ENCODE data around the gene EIF3L. TPM values are rescaled to one million over a fixed set of nuclear protein-coding genes. Genes with fewer than 3 reads are reported as not detected.

EIF3L gene
- total RNA-seq, 1 experiment from 2014 or later = 290 TPM

DNA sequence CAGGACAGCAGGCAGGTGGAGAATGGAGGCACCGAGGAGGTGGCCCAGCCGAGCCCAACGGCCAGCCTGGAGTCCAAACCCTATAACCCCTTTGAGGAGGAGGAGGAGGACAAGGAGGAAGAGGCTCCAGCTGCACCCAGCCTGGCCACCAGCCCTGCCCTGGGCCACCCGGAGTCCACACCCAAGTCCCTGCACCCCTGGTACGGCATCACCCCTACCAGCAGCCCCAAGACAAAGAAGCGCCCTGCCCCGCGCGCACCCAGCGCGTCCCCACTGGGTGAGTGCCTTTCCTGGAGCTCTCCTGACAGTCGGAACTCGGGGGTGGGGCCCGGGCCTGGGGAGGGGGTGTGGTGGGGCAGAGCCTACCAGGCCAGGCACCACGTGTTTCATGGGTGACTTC lies 76.5 kb downstream of the EIF3L start:
- no peak for DNase-seq (ENCODE audit: extremely low read depth, low read depth)

DNA sequence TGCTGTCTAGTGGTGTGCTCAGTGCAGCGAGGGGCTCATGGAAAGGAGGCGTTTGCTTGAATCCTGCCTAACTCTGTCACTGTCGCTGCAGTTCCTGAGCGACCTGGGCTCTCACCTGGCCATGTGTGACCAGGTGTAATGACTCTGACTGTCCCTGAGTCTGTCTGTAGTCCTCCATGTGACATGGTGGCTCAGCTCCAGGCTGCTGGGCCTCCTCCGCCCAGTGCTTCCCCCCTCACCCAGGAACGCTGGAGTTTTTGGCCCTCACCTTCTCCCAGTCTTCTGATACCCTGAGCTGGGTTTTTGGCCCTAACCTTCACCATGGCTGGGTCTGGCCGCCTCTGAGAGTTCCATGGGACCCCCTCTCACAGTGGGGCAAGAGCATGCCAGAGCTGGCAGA lies 77.1 kb downstream of the EIF3L start:
- DNase-seq (ENCODE audit: extremely low read depth, low read depth) = no peak

DNA sequence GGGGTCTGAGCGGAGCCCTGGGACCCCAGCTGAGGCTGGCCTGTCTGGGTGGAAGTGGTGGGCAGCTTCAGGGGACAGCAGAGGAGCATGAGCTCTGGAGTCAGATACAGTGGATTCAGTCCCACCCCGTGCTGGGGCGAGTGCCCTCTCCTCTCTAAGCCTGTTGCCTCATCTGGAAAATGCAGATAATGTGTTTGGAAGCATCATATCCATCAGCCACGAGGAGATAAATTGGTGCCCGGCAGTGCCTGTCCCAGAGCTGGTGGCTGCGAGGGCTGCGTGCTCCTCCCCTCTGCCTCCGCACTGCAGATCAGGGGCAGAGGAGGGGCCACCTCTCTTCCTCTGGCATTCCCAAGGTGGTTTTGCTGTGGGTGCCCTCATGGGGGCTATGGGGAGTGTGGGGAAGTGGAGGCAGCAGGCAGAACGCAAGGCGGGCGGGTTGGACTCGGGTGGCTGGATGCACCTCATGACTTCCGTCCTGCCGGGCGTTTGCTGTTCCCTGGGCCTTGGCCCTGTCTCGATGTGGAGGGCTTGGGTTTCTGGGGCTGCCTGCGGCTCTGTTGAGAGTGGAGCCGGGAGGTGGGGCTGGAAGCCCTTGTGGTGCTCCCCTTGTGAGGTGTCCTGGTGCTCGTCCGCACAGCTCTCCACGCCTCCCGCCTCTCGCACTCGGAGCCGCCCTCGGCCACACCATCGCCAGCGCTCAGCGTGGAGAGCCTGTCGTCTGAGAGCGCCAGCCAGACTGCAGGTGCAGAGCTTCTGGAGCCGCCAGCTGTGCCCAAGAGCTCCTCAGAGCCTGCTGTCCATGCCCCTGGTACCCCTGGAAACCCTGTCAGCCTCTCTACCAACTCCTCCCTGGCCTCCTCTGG lies 77.8 kb downstream of the EIF3L start:
- no peak for DNase-seq (ENCODE audit: extremely low read depth, low read depth)

DNA sequence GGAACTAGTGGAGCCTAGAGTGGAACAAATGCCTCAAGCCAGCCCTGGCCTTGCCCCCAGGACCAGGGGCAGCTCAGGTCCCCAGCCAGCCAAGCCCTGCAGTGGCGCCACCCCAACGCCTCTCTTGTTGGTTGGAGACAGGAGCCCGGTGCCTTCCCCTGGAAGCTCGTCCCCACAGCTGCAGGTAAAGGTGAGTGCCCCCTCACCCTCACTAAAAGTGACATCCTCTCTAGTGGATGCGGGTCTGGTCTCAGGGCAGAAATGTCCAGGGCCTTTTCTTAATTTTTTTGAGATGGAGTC lies 78.4 kb downstream of the EIF3L start:
- DNase-seq (ENCODE audit: extremely low read depth, low read depth) = no peak

DNA sequence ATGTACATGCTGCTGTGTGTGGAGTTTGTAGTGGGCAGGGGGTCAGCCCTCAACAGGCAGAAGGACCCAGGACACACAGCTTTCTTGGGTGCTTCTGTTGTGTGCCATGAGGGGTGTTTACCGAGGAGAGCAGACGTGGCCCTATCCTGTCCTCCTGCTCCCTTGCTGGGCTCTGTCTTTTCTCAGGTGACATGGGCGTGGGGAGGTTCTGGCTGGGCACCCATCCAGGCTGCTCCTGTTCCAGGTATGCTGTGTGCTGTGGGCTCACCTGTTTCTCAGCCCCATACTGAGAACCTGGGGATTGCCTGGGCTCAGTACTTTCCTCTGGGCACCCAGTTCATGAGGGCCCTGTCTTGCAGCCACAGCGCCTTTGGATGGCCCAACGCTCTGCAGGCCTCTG lies 80.2 kb downstream of the EIF3L start:
- DNase-seq (ENCODE audit: extremely low read depth, low read depth) = no peak

DNA sequence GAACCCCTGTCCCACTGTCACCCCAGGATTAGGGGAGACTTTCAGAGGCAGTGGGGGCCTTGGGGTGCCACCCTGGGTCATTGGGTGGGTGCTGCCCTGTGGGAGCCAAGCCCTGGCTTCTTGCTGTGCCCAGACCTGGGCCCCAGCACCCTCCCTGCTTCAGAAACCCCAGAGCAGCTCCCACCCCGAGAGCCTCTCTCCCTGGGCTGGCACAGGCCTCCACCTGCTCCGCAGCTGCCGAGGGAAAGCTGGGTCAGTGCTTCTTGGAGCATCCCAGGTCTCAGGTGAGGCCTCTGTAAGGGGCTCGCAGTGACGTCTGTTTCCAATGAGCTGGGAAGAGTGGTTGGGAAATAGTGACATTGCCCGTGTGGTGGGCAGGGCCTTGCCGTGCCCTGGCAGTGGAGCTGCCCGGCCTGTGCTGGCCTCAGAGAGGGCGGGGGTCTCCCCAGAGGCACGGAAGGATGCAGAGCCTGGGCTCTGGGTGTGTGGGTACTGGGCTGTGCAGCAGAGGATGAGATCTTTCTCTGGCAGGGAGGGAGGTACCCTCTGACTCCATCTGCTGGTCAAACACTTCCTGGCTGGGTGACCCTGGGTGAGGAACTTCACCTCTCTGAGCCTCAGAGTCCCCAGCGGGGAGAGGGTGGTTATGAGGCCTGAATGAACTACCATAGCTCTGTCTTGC lies 81.2 kb downstream of the EIF3L start:
- DNase-seq (ENCODE audit: extremely low read depth, low read depth) = no peak

DNA sequence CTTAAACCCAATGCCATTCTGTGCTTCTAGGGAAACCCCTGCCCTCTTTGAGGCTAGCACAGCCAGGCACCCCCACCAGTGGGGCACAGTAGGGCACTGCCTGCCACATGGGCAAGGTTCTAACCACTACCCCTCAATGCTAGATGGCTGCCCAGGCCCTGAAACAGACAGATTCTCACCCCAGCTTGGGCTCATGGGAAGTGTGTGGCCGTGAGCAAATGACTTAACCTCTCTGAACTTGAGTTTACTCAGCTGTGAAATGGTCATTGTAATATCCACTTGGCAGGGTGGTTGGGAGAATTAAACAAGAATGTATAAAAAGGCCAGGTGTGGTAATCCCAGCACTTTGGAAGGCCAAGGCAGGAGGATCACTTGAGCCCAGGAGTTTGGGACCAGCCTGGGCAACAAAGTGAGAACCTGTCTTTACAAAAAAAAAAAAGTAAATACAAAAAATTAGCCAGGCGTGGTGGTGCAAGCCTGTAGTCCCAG lies 81.8 kb downstream of the EIF3L start:
- DNase-seq (ENCODE audit: extremely low read depth, low read depth) = no peak

DNA sequence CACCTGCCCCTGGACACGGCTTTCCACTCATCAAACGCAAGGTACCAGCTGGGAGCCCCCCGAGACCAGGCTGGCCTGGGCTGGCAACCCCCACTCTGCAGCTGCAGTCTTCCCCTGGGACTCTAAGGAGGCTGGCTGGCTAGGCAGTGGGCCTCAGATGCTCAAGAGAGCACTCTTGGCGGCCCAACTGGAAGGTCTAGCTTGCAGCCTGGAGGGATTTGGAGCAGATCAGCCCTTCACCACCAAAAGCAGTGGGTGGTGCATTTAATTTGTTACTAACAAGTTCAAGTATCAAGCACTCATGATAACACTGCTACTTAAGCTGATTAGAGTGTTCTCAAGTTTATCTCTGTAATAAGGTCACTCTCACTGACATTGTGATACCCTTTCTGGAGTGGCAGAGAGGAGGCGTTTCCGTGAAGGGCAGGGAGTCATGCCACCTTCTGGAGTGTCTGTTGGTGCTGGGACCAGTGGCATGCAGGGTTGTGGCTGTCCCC lies 82.7 kb downstream of the EIF3L start:
- no peak for DNase-seq (ENCODE audit: extremely low read depth, low read depth)

DNA sequence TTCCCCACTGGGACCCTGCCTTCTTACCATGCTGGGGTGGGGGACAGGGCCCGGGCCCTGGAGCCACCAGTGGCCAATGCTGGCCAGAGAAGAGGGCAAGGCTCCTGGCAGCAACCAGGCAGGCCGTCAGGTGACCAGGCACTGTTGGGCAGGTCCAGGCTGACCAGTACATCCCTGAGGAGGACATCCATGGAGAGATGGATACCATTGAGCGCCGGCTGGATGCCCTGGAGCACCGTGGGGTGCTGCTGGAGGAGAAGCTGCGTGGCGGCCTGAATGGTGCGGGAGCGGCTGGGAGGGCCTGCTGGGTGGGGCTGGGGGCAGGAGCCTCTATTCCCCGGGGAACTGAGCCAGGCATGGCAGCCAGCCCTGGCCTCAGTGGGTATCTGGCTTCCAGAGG lies 83.2 kb downstream of the EIF3L start:
- no peak for DNase-seq (ENCODE audit: extremely low read depth, low read depth)

DNA sequence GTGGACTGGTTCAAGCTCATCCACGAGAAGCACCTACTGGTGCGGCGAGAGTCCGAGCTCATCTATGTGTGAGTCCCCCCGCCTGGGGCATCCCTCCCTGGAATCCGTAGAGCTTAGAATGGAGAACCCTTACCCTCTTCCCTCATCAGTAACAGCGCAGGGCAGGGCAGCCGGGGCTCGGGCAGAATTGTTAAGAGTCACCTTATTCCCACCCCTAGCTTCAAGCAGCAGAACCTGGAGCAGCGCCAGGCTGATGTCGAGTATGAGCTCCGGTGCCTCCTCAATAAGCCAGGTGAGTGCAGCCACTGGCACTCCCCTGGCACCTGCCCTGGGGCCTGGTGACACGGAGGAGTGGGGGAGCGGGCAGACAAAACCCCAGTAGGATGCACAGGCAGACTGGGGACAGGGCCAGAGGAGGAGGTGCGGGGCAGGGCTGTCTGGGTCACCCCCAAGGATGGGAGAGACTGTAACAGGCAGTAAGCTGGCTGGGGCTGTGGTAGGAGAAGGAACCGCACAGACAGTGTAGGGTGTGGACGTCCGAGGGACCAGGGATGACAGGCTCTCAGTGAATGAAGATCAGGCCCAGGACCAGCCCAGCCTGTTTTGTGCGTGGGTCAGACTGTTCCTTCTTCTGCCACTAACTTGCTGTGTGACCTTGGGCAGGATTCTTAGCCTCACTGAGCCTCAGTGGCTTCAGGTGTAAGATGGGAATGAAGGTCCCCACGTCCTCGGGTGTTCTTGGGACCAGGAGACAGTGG lies 83.8 kb downstream of the EIF3L start:
- DNase-seq (ENCODE audit: extremely low read depth, low read depth) = no peak

DNA sequence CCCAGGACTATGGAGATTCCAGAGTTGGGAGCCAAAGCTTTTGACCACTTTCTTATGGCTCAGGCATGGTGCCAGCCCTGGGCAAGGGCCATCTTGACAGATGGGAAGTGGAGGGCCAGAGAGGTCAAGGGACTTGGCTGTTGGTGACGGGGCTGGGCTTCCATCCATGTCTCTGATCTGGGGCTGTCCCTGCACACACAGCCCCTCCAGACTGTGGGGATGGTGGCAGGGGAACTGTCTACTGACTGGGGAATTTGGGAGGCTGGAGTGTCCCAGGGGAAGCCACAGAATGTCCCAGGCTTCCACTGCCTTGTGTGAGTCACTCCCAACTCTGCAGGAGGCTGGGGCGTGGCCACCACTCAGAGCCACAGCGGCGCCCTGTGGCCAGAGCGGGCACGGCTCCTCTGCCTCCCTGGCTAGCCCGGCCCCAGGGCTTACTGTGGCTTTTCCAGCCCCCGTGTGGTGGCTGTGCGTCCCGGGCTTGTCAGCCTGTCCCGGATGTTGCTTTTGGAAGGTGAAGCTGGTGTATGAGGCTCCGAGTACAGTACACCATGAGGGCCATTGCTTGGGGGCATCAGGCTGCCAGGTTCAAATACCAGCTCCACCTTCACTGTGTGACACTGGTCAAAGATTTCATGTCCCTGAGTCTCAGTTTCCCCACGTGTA lies 84.6 kb downstream of the EIF3L start:
- peak; percentile 62 for DNase-seq (ENCODE audit: extremely low read depth, low read depth)

Small RNA genes lying within 50 kb of the gene (small RNA-seq; reads per million reads assigned to genes)
- gene MIR659 = 0 to 0.53 reads per million in 2 experiments

Other genes starting within 250 kb of the EIF3L start
- 36.5 TPM in 2 replicates for gene GGA1, start 240.6 kb upstream of the EIF3L start, total RNA-seq (2014; rRNA removed; shearing (Covaris generic))
- gene SH3BP1, start 209.8 kb upstream of the EIF3L start, total RNA-seq (2014; rRNA removed; shearing (Covaris generic)) = 1.7 and 2.9 TPM in 2 replicates
- 27.1 and 37.5 TPM in 2 replicates for gene PDXP, start 190.7 kb upstream of the EIF3L start, total RNA-seq (2014; rRNA removed; shearing (Covaris generic))
- gene LGALS1, start 173.8 kb upstream of the EIF3L start, total RNA-seq (2014; rRNA removed; shearing (Covaris generic)) = 742 and 842 TPM in 2 replicates
- gene NOL12, start 163.1 kb upstream of the EIF3L start, total RNA-seq (2014; rRNA removed; shearing (Covaris generic)) = 39.7 and 42.2 TPM in 2 replicates
- 16.1 and 17.9 TPM in 2 replicates for gene TRIOBP, start 152.4 kb upstream of the EIF3L start, total RNA-seq (2014; rRNA removed; shearing (Covaris generic))
- 4.0 and 5.6 TPM in 2 replicates for gene GCAT, start 41.5 kb upstream of the EIF3L start, total RNA-seq (2014; rRNA removed; shearing (Covaris generic))
- not detected in 2 replicates for gene GALR3, start 26.0 kb upstream of the EIF3L start, total RNA-seq (2014; rRNA removed; shearing (Covaris generic))
- gene ANKRD54, start 5.1 kb upstream of the EIF3L start, total RNA-seq (2014; rRNA removed; shearing (Covaris generic)) = 8.1 and 8.4 TPM in 2 replicates
- gene MICALL1, start 56.9 kb downstream of the EIF3L start, total RNA-seq (2014; rRNA removed; shearing (Covaris generic)) = 6.3 and 7.5 TPM in 2 replicates
- gene C22orf23, start 104.2 kb downstream of the EIF3L start, total RNA-seq (2014; rRNA removed; shearing (Covaris generic)) = 2.4 TPM in 1 of 2 replicates, not detected in the other
- gene POLR2F, start 104.3 kb downstream of the EIF3L start, total RNA-seq (2014; rRNA removed; shearing (Covaris generic)) = 37.4 and 50.0 TPM in 2 replicates
- gene SOX10, start 135.1 kb downstream of the EIF3L start, total RNA-seq (2014; rRNA removed; shearing (Covaris generic)) = not detected in 2 replicates
- 6.0 and 9.3 TPM in 2 replicates for gene PICK1, start 208.0 kb downstream of the EIF3L start, total RNA-seq (2014; rRNA removed; shearing (Covaris generic))
- not detected in 2 replicates for gene SLC16A8, start 234.8 kb downstream of the EIF3L start, total RNA-seq (2014; rRNA removed; shearing (Covaris generic))